NCI-H1092 (cell line): ENCODE measurements around the gene PAQR3.
A peak's percentile ranks its signal among the peaks of the same experiment; 100 is the strongest.

ENCODE experiments used
- DNase-seq: peaks from one replicate; lab custom pipeline; 2025; lab: John Stamatoyannopoulos, UW

The PAQR3 gene, protein sequence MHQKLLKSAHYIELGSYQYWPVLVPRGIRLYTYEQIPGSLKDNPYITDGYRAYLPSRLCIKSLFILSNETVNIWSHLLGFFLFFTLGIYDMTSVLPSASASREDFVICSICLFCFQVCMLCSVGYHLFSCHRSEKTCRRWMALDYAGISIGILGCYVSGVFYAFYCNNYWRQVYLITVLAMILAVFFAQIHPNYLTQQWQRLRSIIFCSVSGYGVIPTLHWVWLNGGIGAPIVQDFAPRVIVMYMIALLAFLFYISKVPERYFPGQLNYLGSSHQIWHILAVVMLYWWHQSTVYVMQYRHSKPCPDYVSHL

DNA sequence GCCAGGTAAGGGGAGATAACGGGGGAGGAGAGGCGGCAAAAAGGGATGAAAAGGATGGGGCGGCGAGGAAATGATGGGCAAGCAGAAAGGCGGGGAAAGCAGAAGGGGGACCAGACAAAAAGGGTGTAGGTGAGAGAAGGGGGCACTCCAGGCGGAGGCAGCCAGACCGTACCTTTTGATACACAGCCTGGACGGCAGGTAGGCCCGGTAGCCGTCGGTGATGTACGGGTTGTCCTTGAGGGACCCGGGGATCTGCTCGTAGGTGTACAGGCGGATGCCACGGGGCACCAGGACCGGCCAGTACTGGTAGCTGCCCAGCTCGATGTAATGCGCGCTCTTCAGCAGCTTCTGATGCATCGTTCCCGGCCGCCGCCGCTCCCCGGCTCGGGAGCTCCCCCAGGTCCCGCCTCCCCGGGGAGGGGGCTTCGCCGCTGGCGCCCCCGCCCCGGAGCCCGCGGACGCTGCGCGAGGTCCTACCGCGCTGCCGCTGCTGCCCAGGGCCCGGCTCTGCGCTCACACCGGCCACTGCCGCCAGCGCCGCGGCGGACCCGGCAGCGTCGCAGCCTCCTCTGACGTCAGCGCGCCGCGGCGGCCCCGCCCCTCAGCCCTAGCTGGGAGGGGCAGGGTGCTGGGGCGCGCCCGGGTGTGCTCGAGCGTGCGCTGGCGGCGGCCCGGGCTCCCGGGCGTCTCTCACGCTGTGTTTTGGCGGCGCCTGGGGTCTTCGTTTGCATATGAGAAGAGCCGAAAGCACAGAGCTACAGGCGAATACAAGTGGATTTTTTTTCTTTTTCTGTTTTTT, at the start of gene PAQR3:
Gene PAQR3 (minus strand): TSS at position 571 of the 799 bp plus-strand sequence. CDS start 214 bp downstream, at position 357.
- peak; percentile 82 for DNase-seq

DNA sequence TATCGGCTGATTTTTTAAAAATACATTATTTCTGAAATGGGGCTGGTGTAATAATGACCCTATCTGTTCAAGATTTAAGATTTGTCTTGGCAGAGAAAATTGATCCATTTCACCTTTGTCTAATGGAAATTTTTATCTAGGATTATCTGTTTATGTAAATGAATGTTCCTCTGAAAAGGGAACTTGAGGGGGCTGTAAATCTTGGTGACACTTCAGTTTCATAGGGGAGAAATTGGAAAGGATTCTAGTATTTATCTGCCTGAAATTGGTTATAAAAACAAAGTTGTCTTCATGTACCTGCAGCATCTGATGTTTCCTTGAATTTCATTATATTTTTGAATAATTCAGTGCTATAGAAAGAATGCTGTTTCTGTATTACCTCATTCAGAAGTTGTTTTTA, 48.4 kb upstream of the PAQR3 start:
- no peak for DNase-seq

DNA sequence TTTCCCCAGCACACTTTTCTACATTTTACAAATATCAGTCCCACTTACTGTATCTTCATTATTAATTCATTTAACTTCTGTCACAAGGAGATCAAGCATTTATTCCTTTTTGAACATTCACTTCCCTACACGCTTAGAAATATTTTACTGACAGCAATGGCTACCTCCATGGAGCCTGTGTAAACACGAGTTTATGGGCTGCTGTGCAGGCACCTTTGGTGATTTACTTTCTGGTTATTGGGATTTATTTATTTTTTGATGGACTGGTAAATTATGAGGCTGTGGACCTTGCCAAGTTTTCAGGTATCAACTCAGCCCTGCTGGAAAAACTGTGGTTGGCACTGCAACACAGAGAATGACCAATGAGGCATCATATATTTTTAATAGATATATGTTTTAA, 45.4 kb upstream of the PAQR3 start:
- DNase-seq, result no peak

DNA sequence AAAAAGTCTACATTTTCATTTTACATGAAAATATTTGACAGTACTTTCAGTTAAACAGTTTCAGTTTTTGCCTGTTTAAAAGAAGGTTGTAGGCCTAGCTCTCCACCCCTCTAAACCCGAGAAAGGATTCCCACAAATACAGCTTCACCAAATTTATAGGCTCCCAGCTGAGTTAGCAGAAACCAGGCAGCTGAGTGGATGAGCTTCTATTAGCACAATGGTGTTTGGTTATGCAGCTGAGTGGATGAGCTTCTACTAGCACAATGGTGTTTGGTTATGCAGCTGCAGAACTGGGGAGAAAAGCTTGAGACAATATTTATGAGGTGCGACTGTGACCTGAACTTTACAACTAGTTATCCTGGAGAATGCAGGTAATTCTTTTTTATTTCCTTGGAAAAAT, 36.6 kb upstream of the PAQR3 start:
- DNase-seq, result peak; percentile 26

DNA sequence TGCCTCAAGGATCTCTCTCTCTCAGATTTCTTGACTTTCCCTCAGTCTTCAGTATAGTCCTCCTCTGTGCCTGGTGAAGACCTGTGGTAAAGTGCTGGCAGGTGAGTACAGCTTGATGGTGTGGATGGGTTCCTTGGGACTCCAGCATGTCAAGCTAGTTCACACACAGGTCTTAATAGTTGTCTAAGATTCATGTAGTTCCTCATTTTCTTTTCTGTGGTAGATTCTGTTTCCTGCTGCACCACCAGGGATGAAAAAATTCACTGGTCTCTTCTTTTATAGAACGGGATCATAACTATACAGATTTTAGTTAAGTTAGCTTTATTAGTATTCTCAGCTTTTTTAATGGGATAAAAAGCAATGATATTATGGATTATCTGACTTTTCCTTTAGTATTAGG, 32.5 kb upstream of the PAQR3 start:
- no peak for DNase-seq

DNA sequence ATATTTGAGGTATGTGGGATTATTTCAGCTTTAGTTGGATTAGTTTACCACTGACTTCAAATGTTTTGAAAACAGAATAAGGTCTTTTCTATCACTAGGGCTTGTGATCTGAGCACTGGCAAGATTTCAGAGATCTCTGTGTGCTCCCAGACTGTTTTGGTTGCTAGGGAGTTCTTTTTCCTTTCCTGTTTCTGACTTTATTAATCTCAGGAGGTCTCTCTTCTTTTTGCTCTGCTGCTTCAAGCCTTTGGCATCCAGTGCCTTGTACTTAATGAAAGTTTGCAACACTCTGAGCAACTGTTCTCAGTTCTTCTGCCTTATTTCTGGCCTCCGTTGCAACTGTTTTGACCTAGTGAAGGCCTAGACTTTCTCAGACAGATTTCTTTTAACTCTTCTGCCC, 32.1 kb upstream of the PAQR3 start:
- no peak for DNase-seq

DNA sequence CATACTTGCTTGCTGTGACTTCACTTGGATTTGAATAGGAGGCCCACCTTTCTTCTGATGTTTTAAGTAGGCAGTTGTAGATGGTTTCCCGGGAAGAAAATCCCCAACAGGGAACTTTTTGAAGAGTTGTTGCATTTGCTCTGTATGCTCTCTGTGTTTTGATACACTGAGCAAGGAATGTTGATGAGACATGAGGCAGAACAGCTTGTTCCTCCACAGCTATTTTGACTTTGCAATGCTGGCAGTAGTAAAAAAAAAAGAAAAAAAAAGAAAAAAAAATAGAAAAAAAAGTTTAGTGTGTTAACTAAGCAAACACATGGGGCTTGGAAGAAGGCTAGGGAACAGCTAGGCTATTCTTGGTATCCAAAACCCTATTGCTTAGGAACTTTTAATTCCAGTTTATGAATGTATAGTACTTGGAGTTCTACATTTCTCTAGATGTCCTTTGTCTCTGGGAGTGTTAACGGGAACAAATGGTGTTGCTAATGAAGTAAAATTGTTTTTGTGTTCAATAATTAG, 23.4 kb upstream of the PAQR3 start:
- DNase-seq, result no peak

DNA sequence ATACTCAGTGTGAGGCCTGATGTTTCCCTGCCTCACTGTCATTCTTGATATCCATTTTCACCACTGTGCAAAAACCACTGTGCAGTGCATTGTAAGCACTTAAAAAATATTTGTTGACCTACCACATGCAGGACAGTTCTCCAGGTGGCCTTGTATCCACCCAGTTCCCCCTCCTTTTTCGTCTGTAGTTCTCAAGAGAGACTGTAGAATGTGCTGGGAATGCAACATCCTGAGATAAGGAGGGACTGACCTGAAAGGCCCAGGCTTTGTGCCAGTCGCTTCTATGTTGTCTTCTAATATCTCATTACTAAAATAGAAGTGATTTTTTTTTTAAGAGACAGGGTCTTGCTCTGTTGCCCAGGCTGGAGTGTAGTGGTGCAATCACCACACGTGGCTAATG, 21.7 kb upstream of the PAQR3 start:
- DNase-seq, result no peak

DNA sequence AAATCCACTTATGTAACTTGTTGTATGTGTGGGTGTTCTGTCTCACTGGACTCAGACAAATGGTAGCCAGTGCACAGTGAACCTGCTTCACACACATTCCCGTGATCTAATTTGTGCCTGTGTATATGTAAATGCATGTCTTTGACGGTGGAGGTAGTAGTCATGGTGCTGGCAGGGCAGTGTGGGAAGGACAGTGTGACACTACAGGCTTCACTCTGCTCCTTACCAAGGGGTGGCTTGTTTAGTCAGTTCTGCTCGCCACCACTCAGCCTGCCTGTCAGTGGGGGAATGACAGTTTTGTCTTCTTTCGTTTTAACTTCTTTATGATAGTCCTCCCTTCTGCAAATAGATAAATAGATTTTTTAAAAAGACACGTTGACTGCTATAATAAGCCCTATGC, 17.7 kb upstream of the PAQR3 start:
- DNase-seq, result no peak

DNA sequence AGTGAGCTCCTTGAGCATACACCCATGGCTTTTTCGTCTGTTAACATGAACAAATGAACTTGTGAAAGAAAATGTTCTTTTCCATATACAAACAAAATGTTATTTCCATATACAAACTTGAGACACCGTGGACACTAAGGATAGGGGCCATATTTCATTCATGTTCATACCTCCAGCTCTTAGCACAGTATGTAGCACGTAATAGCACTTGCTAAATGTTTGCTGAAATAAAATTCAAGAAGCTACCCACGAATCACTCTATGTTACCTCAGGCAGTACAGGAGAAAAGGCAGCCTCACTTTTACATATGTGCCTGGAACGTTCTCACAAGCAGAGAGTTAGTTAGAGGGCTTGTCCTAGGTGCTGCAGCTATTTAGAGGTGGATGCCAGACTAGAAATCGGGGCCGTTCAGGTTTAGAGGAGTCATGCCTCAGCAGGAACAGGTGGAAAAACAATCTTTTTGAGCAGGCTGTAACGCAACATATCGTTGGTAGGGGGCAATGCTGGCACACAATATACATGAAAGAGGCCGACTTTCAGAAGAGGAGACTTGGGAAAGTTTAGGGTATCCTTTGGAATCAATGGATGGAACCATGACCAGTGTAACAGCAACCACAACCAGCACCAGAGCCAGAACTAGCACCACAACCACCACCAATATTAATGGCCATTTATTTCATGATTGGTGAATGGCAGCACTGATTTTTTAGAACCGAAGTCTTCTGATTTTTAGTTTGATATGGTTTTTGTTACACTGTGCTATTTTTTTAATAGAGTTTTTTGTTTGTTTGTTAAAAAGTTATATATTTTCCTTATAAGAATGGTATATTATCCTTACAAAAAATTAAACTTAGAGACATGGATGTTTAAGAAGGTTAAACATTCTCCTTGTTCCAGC, 14.8 kb upstream of the PAQR3 start:
- peak; percentile 11 for DNase-seq

DNA sequence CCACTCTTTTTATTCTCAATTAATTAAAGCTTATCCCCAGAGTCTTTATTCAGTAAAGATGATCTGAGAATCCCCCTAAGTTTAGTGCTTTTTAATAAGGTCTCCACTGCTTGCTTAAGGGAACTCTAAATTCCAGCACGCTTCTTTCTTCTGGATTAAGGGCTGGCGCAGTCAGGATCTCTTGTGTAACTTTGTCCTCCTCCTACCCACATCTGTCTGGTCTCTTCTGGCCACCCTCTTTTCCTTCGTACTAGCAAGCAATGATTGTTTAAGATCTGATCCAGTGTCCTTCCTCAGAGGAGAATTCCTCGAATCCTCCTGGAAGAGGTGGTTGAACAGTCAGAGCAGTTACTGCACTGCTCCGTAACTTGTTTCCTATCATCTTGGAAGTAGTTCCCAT, 14.0 kb upstream of the PAQR3 start:
- DNase-seq, result no peak

DNA sequence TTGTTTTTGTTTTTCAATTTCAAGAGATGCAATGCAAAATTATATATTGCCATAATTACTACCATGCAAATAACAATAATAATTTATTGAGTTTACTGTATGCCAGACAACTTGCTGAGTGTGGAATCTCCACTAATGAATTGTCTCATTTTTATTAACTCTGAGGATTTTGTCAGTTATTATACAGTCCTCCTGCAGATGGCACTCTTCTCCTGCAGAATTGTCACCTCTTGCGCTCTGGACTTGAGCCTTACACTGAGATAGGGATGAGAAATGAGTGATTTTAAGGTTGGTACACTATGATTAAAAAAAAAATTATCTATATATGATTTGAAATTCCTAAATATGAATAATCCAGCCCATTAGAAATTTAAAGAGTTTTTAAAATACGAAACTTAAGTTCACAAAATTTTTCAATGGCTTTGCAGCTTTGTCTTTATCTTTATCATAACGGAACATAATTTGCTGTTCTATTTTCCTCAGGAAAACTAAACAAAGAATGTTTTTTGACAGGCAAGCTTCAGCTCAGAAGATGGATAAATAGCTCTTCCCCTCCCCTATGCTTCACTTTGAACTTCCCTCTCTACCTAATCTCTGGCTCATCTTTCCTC, 12.7 kb upstream of the PAQR3 start:
- DNase-seq, result peak; percentile 20

DNA sequence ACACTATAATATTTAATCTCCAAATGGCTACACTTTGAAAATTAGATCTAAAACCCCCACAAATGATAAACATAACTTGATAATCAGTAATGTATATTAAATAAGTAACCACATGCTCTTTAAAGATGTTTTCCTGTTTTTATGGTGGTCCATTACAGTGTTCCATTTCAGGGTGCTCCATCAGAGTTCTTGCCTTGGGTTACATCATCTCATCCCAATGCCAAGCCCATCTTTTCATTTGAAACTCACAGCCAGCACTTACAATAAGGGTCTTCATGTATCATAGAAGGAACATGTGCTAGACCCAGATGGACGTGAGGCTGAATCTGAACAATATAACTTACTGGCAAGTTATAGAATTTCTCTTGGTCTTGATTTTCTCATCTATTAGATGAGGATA, 10.5 kb upstream of the PAQR3 start:
- DNase-seq, result no peak

DNA sequence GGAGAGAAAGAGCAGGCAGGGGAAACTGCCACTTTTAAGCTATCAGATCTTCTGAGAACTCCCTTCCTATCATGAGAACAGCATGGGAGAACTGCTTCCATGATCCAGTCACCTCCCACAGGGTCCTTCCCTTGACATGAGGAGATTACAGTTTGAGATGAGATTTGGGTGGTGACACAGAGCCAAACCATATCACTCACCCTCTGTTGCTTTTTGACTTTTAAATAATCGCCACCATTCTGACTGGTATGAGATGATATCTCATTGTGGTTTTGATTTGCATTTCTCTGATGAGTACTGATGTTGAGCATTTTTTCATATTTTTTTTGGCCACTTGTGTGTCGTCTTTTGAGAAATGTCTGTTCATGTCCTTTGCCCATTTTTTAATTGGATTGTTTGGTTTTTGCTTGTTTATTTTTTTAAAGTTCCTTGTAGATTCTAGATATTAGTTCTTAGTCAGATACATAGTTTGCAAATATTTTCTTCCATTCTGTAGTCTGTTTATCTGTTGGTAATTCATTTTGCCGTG, 6.5 kb upstream of the PAQR3 start:
- no peak for DNase-seq

DNA sequence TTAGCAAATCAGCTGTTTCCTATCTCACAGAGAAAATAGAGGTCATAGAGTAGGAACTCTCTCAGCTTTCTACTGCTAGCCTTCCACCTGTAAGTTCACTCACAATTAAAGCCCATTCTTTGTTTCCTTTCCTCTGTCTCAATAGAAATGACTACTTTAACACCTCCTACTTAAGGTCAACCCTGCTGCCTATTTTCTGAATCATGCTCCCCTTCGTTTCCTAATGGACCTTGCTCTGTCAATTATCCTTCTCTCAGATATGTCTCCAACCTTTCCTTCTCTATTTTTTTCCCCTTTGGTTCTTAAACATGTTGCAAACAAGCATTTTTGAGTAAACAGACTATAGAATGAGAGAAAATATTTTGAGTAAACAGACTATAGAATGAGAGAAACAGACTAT, 5.1 kb upstream of the PAQR3 start:
- DNase-seq, result no peak

DNA sequence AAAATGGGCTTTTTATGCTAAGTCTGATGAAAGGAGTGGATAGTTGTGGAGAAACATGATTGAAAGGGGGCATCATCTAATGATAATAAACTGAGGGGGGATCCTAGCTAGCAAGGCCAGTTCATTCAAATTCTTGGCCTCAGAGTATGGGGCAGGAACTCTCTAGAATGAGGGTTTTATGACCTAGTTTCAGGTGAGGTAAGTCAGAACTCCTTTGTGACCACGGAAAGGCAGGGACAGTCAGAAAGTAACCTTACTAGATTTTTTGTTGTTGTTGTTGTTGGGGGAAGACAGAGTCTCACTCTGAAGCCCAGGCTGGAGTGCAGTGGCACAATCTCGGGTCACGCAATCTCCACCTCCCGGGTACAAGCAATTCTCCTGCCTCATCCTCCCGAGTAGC, 1.5 kb upstream of the PAQR3 start:
- DNase-seq, result no peak

DNA sequence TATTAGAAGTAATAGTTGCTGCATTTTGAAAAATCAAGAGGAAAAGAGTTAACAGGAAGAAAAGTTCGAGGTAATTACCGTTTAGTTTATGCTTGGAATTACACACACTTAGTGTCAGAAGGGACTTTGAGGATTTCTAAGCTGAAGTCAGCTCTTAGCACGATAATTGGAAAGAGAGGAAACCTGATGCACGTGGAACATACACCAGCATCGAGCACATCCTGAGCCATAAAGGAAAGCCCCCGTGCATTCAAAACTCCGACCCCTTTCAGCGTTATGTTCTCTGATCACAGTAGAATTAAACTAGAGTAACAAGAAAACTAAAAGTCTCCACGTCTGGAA, 400 bp upstream of the PAQR3 start:
- no peak for DNase-seq

DNA sequence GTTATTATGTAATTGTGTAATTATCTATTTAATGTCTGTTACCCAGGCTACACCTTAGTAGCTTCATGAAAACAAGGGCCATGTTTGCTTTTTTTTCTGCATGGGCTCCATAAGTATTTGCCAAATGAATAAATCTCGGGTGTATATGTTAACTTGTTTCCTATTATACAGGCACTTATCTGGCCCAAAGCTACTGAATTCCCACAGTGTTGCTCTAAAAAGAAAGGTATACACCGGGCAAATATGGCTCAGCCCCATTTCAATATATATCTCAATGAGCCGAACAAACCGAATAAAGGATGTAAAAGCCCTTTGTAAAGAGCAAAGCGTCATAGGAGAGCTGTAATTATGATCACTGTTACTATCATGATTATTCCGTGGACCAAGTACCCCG, 767 bp downstream of the PAQR3 start:
- DNase-seq, result no peak

DNA sequence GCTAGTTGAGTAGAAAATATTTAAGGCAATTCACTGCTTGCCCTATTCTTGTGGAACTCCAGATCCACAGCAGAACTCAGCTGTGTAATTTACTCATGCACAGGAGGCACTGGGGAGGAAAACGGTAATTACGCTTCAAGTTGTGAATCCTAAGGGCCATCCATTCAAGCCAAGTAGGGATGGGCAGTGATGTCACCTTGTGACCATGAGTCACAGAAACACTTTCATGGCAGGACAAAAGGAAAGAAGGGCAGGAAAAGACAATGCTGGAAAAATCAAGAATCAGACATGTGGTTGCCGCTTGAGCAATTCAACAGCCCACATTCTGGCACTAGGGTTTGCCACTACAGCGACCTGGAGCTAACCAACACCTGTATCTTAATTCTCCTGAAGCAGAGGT, 1.4 kb downstream of the PAQR3 start:
- DNase-seq, result no peak

DNA sequence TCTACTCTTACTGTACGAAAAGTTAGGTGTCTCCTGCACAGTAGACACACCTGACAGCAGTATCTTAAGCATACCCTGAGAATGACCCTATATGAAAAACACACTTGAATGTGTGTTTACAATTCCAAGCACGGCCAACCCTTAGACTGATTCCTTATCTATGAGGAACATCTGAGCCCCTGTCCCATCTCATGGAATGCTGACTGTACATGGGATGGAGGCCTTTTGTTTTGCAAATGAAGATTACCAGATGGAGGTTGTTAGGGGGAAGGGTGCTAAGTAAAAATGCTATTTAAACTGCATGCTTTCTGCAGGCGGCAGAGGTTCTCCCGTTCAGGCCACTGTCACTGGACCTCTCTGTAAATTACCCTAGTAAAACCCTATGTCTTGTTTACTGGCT, 2.2 kb downstream of the PAQR3 start:
- no peak for DNase-seq

DNA sequence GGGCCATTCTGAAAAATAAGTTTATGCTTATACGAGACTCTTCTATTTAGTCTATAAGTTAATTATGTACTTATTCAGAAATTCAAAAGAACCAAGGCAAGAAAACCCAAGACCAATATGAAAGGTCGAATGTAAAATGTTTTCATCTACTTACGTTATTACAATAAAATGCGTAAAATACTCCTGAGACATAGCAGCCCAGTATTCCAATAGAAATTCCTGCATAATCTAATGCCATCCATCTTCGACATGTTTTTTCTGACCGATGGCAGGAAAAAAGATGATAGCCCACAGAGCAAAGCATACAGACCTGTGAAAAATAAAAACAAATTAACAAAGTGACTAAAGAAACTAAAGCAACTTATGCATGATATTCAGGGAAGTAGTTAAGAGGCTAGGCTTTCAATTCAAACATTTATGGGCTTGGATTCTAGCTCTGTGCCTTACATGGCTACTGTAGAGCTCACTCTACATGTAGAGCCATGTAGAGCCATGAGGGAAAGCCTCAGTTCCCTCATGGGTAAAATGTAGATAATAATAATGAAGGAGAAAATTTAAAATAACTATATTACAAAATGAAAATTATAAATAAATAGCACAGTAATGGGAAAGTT, 9.1 kb downstream of the PAQR3 start:
- DNase-seq, result no peak
